GM19193 (cell line): Measurements from ENCODE around the gene HGS.
A peak's percentile ranks its signal among the peaks of the same experiment; 100 is the strongest.

Experiments
- POLR2A ChIP-seq: IDR thresholded peaks from 4 replicates; pipeline ENCODE4 v1.6.1; 2011; ENCODE audit not compliant: insufficient read depth, insufficient read length; ENCODE audit errors: extremely low read depth

Gene HGS

GRCh38 chr17:81683584-81684441, at the start of gene HGS, which contains the start of gene ARL16:
HGS (plus strand) TSS chr17:81684011; CDS start chr17:81684067, 56 bp downstream.
ARL16 (minus strand) TSS chr17:81683797; CDS start chr17:81683753, 44 bp downstream.
- peak; percentile 76 for TF ChIP-seq POLR2A

DNA sequence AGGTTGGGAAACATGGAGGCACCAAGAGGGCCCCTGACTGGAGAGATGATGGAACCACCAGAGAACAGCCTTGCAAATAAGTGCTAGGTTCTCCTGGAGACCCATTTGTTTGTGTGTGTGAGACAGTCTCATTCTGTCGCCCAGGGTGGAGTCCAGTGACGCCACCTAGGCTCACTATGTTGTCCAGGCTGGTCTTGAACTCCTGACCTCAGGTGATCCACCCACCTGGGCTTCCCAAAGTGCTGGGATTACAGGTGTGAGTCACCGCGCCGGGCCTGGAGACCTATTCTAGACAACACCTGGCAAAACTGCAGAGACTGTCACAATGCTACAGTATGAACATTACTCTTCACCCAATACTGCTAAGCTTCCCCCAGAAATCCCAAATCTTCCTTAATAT, 48.4 kb upstream of the HGS start:
- TF ChIP-seq POLR2A = no peak

DNA sequence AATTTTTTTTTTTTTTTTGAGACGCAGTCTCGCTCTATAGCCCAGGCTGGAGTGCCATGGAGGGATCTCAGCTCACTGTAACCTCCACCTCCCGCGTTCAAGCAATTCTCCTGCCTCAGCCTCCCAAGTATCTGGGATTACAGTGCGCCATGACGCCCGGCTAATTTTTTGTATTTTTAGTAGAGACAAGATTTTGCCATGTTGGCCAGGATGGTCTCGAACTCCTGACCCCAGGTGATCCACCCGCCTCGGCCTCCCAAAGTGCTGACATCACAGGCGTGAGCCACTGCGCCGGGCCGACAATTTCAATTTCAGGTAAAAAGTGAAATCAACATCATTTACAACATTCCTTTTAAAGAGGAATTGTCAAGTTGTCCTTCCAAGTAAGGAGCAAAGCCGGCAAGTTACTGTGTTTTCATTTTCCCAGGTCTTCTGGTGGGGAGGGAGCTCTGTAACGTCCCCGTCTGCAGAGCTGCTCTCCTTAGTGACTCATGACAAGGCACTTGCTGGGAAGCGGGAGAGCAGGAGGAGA, 47.8 kb upstream of the HGS start:
- TF ChIP-seq POLR2A = no peak

DNA sequence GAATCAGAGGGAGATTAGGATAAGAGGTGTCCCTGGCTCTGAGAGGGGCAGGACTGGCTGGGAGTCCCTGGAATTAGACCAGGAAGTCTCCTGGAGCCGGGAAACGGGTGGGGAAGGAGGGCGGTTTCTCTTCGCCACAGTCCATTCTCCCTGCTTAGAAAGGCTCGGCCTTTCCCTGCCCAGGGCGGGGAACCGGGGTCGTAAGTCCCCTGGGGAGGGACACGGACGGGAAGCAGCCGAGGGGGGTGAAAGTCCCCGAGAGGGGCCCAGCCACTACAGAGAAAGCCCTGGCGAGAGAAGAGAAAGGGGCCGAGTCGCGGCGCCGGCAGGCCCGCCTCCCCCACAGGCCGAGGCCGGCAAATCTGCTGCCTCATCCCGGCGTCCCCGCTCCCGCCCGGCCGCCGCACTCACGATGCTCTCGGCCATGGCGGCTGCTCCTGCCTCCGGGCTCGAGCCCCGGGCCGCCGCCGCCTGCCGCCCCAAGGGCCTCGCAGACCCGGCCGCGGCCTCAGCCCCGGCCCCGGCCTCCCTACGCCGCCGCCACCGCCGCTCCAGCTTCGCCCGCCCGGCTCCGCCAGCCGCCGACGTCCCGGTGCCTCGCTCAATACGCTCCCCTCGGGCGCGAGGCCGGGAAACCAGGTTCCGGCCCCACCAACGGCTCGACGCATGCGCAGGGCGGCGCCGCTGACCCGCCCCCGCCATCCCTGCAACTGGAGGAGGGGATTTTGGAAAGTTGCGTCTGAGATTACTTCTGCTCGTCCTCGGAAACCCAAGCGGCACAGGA, 47.1 kb upstream of the HGS start, which contains the start of the genes NPLOC4 and TSPAN10:
Gene NPLOC4 (minus strand): TSS at position 608 of the 784 bp plus-strand sequence. CDS start 182 bp downstream, at position 426.
Gene TSPAN10 (plus strand): TSS at position 692 of the 784 bp plus-strand sequence. CDS start 5,217 bp downstream, outside the sequence.
- TF ChIP-seq POLR2A = peak; percentile 86

- no peak for TF ChIP-seq POLR2A
These were observed 45.1 kb upstream of the HGS start for GRCh38 chr17:81638683-81639082.

GRCh38 chr17:81640011-81640410, 43.8 kb upstream of the HGS start:
- TF ChIP-seq POLR2A = no peak

DNA sequence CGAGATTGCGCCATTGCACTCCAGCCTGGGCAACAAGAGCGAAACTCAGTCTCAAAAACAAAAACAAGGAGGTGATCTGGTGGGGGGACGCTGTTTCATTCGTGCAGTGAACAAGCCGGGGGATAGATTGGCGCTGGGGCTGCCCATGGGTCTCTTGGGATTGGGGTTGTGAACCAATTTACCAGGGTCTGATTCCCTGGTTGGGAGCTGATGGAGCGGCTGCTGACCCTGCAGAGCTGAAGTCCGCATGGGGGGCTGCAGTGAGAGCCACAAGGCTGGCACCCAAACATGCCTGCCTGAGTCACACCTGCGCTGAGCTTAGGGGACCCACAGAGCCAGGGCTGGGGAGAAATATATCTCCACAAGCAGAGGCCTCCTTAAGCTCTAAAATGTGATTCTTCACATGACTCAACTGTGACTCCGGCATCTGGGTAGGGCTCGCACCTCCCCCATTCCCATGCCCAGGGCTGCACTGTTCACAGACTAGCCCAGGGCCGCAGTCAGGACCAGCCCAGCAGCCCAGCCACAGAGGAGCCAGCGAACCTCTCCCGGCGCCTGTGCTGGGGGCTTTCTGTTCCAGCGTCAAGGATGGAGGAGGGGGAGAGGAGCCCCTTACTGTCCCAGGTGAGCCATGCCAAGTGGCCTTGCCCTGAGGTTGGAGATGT, 41.9 kb upstream of the HGS start:
- TF ChIP-seq POLR2A = no peak

DNA sequence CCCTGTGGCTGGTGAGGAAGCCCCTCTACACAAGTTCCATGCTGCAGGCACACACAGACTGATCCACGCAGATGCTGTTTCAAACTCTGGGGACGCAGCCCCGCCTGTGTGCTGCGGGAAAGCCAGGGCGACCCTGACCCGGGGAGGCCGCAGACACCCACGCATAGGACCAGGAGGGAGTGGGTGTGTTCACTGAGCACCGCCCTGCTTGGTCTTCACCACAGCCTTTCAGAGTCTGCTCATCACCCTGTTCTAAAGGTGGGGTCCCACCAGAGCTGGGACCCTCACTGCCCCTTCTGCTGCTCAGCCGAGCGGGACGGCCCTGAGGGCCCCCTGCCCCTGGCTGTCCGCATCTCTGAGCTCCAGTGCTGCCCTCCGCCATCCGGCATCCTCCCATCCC, 39.3 kb upstream of the HGS start:
- no peak for TF ChIP-seq POLR2A

DNA sequence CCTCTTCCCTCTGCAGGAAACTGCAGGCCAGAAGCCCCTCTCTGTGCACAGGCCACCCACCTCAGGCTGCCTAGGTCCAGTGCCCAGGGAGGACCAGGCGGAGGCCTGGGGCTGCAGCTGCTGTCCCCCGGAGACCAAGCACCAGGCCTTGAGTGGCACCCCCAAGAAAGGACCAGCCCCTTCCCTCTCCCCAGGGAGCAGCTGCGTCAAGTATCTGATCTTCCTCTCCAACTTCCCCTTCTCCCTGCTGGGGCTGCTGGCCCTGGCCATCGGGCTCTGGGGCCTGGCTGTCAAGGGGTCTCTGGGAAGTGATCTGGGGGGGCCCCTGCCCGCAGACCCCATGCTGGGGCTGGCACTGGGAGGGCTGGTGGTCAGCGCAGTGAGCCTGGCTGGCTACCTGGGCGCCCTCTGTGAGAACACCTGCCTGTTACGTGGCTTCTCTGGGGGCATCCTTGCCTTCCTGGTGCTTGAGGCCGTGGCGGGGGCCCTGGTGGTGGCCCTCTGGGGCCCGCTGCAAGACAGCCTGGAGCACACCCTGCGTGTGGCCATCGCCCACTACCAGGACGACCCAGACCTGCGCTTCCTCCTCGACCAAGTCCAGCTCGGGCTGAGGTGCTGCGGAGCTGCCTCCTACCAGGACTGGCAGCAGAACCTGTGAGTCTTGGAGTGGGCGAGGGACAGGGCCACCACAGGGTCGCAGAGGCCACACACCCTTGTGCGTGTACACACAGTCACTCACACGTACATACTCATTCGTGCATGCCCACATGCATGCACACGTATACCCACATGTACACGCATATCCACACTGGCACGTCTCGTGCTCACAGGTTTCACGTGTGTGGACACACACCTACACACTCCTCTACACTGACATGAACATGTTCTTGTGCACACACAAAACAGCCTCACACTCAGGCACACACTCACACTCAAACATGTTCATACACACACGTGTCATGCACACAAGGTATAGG, 38.5 kb upstream of the HGS start:
- TF ChIP-seq POLR2A = no peak

DNA sequence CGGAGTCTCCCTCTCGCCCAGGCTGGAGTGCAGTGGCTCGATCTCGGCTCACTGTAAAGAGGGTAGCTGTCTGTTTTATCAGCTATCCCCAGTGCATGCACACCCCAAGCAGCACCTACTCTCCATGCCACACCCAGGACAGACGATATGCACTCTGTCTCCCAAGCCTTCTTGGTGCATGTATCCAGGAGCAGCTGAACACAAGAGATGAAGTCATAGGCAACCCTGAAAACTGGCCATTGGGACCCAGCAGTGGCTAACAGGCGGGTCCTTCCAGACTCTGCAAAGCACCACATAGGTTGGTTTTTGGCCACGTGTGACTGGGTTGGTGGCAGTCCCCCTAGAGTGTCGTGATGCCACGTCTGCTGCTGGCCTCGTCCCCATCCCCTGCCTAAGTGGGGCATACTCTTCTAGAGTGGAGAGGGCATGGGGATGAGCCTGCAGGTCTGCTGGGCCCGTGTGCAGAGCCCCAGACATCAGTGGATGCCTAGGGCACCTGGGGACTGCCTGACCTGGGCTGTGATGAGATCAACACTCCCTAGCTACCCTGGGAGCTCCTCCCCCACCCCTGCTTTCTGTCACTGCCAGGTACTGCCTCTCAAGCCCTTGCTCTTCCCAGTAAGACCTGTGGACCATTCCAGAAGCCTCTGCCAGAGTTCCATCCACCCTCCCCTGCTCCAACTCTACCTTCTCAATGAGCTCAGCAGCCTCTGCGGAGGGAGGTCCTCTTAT, 36.8 kb upstream of the HGS start:
- no peak for TF ChIP-seq POLR2A

- no peak for TF ChIP-seq POLR2A
These were observed 36.2 kb upstream of the HGS start for GRCh38 chr17:81647640-81648012.

GRCh38 chr17:81648013-81648706, 35.7 kb upstream of the HGS start:
- TF ChIP-seq POLR2A = no peak

- no peak for TF ChIP-seq POLR2A
These were observed 35.1 kb upstream of the HGS start for GRCh38 chr17:81648707-81649085.

DNA sequence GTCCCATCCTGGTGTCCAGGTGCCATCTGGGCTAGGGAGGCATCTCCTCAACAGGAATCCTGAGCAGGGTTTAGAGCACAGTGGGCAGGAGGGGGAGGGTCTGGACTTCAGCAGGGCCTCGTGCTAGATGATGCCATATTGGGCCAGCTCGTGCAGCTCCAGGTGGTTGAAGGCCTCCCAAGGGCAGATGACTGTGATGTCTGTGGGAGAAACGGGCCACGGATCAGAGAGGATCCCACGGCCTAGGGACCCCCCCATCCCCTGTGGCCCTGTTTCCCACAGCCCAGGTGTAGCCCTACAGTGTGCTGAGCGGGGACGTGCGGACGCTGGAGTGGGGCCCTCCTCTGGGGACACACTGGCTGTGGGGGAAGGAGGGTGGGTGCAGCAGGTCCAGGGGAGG, 32.9 kb upstream of the HGS start:
- no peak for TF ChIP-seq POLR2A
